ENCODE data around the gene ABCG2. TPM values are rescaled to one million over a fixed set of nuclear protein-coding genes. Genes with fewer than 3 reads are reported as not detected.

ABCG2 gene
- total and polyA plus RNA-seq, 2 of the 8 experiments (the other 6 are each of a cell fraction or from before 2014, with no cell fraction given) = 2.4 to 4.6 TPM

GRCh38 chr4:88130003-88130402 is 28.4 kb downstream of the ABCG2 start:
- H3K79me1 ChIP-seq (ENCODE audit: low read depth, low read length) = no peaks in the 10 kb centered on the region
- H3K18ac ChIP-seq (ENCODE audit: extremely low read depth, low read length) = no peak overlapping the region
- H2AFZ ChIP-seq (ENCODE audit: low read length) = no peak overlapping the region
- FAIRE-seq (no peak), DNase-seq (ENCODE audit: low read depth in 1 of 2, low spot score in 2 of 2) (no peak)
- no peak overlapping the region for H3K9ac ChIP-seq (replicated peaks in 1 of 4; ENCODE audit: extremely low read depth in 1 of 4, low read depth in 3 of 4, low read length in 3 of 4)
- H2BK15ac ChIP-seq (ENCODE audit: low read length) = no peak overlapping the region
- no peak overlapping the region for H3K4ac ChIP-seq (replicated peaks; ENCODE audit: insufficient read length, low read depth, low read length)
- H2BK5ac ChIP-seq (ENCODE audit: low read depth, low read length) = no peak overlapping the region
- H3K9me3 ChIP-seq (ENCODE audit: insufficient read depth in 2 of 2, low read depth in 1 of 2, low read length in 1 of 2) = no peaks in the 10 kb centered on the region
- no peak overlapping the region for H4K5ac ChIP-seq (ENCODE audit: insufficient read length, low read depth, low read length)
- no peaks in the 10 kb centered on the region for H3K23me2 ChIP-seq (ENCODE audit: low read depth, low read length)
- no peaks in the 10 kb centered on the region for H3K27me3 ChIP-seq (replicated peaks in 1 of 4; ENCODE audit: control insufficient read depth in 3 of 4, extremely low read depth in 1 of 4, insufficient read depth in 3 of 4, low read length in 3 of 4)
- no peak overlapping the region for H3K56ac ChIP-seq (replicated peaks; ENCODE audit: insufficient read length, low read depth, low read length)
- no peaks in the 10 kb centered on the region for H3K4me1 ChIP-seq (replicated peaks in 1 of 4; ENCODE audit: control insufficient read depth in 3 of 4, insufficient read depth in 4 of 4, low read length in 3 of 4)
- H3K4me3 ChIP-seq (ENCODE audit: extremely low read depth in 1 of 4, insufficient read depth in 2 of 4, low read depth in 3 of 4, low read length in 4 of 4) = no peak overlapping the region
- WGBS, 2 experiments (ENCODE audit: extremely low coverage in 1 of 2, insufficient coverage in 1 of 2, insufficient read length in 1 of 2, insufficient replicate concordance in 2 of 2, low coverage in 1 of 2, low lambda C conversion rate in 2 of 2, missing lambda C conversion rate in 1 of 2) = 95% methylated on average over 5 of the region's 5 CpGs; no CpG with 5 or more reads in 1 of the 2 experiments
- H2BK12ac ChIP-seq (ENCODE audit: low read depth, low read length) = no peak overlapping the region
- H3K79me2 ChIP-seq (ENCODE audit: control insufficient read depth in 1 of 2, insufficient read depth in 2 of 2, low read length in 2 of 2) = no peaks in the 10 kb centered on the region
- H3K14ac ChIP-seq (ENCODE audit: insufficient read length) = no peak overlapping the region
- no peak overlapping the region for H3K27ac ChIP-seq (ENCODE audit: low read depth, low read length)
- CTCF ChIA-PET (ENCODE audit: partially characterized antibody) = interaction anchor here (0.8 to 0.9 kb wide), 2 partner anchors 17 to 33 kb away, joined by 3 read pairs; no protein-coding TSS in a partner anchor
- no peak overlapping the region for H4K91ac ChIP-seq (replicated peaks; ENCODE audit: insufficient read length, low read length)
- H4K20me1 ChIP-seq (replicated peaks in 1 of 2; ENCODE audit: control insufficient read depth in 1 of 2, insufficient read depth in 2 of 2, low read length in 2 of 2) = no peaks in the 10 kb centered on the region
- POLR2A ChIA-PET (ENCODE audit: partially characterized antibody) = no interaction called here
- no peak overlapping the region for H2BK120ac ChIP-seq (replicated peaks; ENCODE audit: low read depth, low read length)
- H4K8ac ChIP-seq (ENCODE audit: extremely low read depth, insufficient read depth, low read length) = no peak overlapping the region
- H3K36me3 ChIP-seq (ENCODE audit: control insufficient read depth in 2 of 4, insufficient read depth in 4 of 4, low read length in 3 of 4) = no peaks in the 10 kb centered on the region; a peak in 1 of 8 replicates
- H3K4me2 ChIP-seq (ENCODE audit: insufficient read depth in 1 of 2, low read depth in 2 of 2, low read length in 2 of 2) = no peak overlapping the region
- H2AK5ac ChIP-seq (ENCODE audit: low read depth, low read length) = no peak overlapping the region
- no peak overlapping the region for H3K23ac ChIP-seq (ENCODE audit: insufficient read length)
- no peak overlapping the region for H2BK20ac ChIP-seq (ENCODE audit: low read length)
- TF ChIP-seq CTCF (IDR thresholded peaks at IDR 0.05; ENCODE audit: control extremely low read depth in 1 of 3, insufficient read depth in 1 of 3, low read depth in 1 of 3, low read length in 3 of 3) (no peak), BACH1 (IDR thresholded peaks at IDR 0.05; ENCODE audit: low read length) (no peak), SP4 (IDR thresholded peaks at IDR 0.05; ENCODE audit: low read length) (no peak), TBP (IDR thresholded peaks at IDR 0.05; ENCODE audit: low read depth, low read length) (no peak), BRCA1 (IDR thresholded peaks at IDR 0.05; ENCODE audit: low read depth, low read length) (no peak), RXRA (IDR thresholded peaks at IDR 0.05; ENCODE audit: insufficient read depth, low read depth, low read length) (no peak), SP1 (IDR thresholded peaks at IDR 0.05; ENCODE audit: low read depth, low read length) (no peak), HDAC6 (IDR thresholded peaks at IDR 0.05; ENCODE audit: low read depth, low read length) (no peak), NRF1 (IDR thresholded peaks at IDR 0.05; ENCODE audit: low read depth, low read length) (no peak), ASH2L (IDR thresholded peaks at IDR 0.05; ENCODE audit: low read length) (no peak), SIRT6 (IDR thresholded peaks at IDR 0.05; ENCODE audit: low read length) (no peak), PHF8 (conservative IDR thresholded peaks at IDR 0.05; ENCODE audit: low read depth, low read length) (no peak), TAF1 (IDR thresholded peaks at IDR 0.05; ENCODE audit: low read depth, low read length) (no peak), EP300 (IDR thresholded peaks at IDR 0.05; ENCODE audit: borderline replicate concordance in 1 of 2, low read depth in 2 of 2, low read length in 2 of 2) (no peak)
